Upper lobe of left lung (tissue), 4 donors: Measurements from ENCODE around the gene TMEM116.

Source experiments
- CTCF ChIP-seq, 6 experiments: fragments of 450-650 bp in 4 of 6; fragments of 200-600 bp in 2 of 6; sonication (generic) in 2 of 6; IDR thresholded peaks; one replicate each; pipeline ENCODE4 v1.5.1; 2016 to 2019; ENCODE audit warnings: antibody characterized with exemption in 6 of 6
- EP300 ChIP-seq, 4 donors: sonication (generic); formaldehyde crosslinking; IDR thresholded peaks; one replicate each; pipeline ENCODE4 v1.5.1; 2017; ENCODE audit warnings: antibody characterized with exemption in 4 of 4, control low read depth in 2 of 4
- POLR2A ChIP-seq, 4 donors: fragments of 450-650 bp; IDR thresholded peaks; one replicate each; pipeline ENCODE4 v1.5.1; 2016 to 2017; ENCODE audit warnings: antibody characterized with exemption in 4 of 4, mild to moderate bottlenecking in 2 of 4
- POLR2AphosphoS5 ChIP-seq, 2 donors: sonication (generic); formaldehyde crosslinking; IDR thresholded peaks; one replicate each; pipeline ENCODE4 v1.5.1; 2017; ENCODE audit warnings: antibody characterized with exemption in 2 of 2

DNA sequence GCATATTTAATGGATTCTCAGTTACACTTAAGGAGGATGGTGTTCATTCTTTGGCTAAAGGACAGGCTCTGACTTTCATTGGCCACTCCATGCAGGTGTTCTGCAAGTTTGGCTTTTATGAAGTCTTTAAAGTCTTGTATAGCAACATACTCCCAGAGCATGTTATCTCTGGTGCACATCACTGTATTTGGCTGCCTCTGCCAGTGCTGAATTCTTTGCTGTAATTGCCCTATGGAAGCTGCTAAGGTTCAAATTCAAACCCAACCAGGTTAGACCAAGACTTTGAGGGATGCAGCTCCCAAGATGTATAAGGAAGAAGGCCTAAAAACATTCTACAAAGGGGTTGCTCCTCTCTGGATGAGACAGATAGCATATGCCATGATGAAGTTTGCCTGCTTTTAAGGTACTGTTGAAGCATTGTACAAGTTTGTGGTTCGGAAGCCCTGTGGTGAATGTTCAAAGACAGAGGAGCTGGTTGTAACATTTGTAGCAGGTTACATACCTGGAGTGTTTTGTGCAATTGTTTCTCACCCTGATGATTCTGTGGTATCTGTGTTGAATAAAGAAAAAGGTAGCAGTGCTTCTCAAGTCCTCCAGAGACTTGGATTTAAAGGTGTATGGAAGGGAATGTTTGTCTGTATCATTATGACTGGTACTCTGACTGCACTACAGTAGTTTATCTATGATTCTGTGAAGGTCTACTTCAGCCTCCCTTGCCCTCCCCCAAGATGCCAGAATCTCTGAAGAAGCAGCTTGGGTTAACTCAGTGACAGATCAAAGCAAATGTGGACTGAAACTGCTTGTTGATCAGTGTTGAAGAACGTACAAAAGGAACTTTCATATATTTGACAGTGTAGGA, 19.4 kb downstream of the TMEM116 start:
- no peak for TF ChIP-seq CTCF (IDR thresholded peaks at IDR 0.05)
- no peak for TF ChIP-seq EP300 (IDR thresholded peaks at IDR 0.05)
- no peak for TF ChIP-seq POLR2A (IDR thresholded peaks at IDR 0.05)
- TF ChIP-seq POLR2AphosphoS5 (IDR thresholded peaks at IDR 0.05), result no peak
